SH-SY5Y (cell line): Measurements from ENCODE around the gene MRS2.

Experiments used
- GATA2 ChIP-seq: IDR thresholded peaks from 2 replicates; pipeline ENCODE4 v1.6.1; 2011; ENCODE audit warnings: mild to moderate bottlenecking, low read depth, low read length
- GATA3 ChIP-seq: IDR thresholded peaks from 2 replicates; pipeline ENCODE4 v1.6.1; 2011; ENCODE audit warnings: low read depth, mild to moderate bottlenecking, low read length, moderate library complexity

GRCh38 chr6:24439858-24440539 is 37.3 kb downstream of the MRS2 start:
- TF ChIP-seq GATA3: no peak
- TF ChIP-seq GATA2: no peak
